Progenitor cell of endocrine pancreas (in vitro differentiated cells): ENCODE results near the gene DPYSL5. TPM values are rescaled to one million over a fixed set of nuclear protein-coding genes. Genes with fewer than 3 reads are reported as not detected.
A peak's percentile ranks its signal among the peaks of the same experiment; 100 is the strongest.

ENCODE experiments used
- DNase-seq: peaks from one replicate; pipeline ENCODE4 v3.0.0; 2021; ENCODE audit warnings: low spot score; ENCODE audit not compliant: unreplicated experiment
- H3K27ac Mint-ChIP-seq: 2 replicates; pipeline ENCODE4 v1.8.0; 2021; ENCODE audit warnings: mild to moderate bottlenecking, moderate library complexity, mixed read lengths
- H3K27me3 Mint-ChIP-seq: 2 replicates; pipeline ENCODE4 v1.8.0; 2021; ENCODE audit warnings: mixed read lengths
- H3K36me3 Mint-ChIP-seq: 2 replicates; pipeline ENCODE4 v1.8.0; 2022; ENCODE audit warnings: mixed read lengths; ENCODE audit not compliant: insufficient read depth
- H3K4me1 Mint-ChIP-seq: 2 replicates; pipeline ENCODE4 v1.8.0; 2021; ENCODE audit warnings: low read depth, mixed read lengths
- H3K4me3 Mint-ChIP-seq: 2 replicates; pipeline ENCODE4 v1.8.0; 2021; ENCODE audit warnings: low read depth, mild to moderate bottlenecking, moderate library complexity, mixed read lengths
- H3K9me3 Mint-ChIP-seq: 2 replicates; pipeline ENCODE4 v1.8.0; 2021; ENCODE audit warnings: low read depth, mixed read lengths
- CTCF ChIP-seq: fragments of 200-600 bp; sonication (generic); IDR thresholded peaks from one replicate; pipeline ENCODE4 v1.5.0; 2021; ENCODE audit warnings: antibody characterized with exemption, mild to moderate bottlenecking; ENCODE audit not compliant: unreplicated experiment
- total RNA-seq: library from RNA; stranded (reverse); gene quantifications from 2 replicates; pipeline ENCODE4 v1.2.1, GENCODE V29; 2021

Gene DPYSL5
- total RNA-seq, 1 donor from 2014 or later = 75.0 TPM

- Mint-ChIP-seq H3K4me3 (no peak overlapping the region), H3K27me3 (no peaks in the 10 kb centered on the region), H3K9me3 (no peaks in the 10 kb centered on the region), H3K27ac (peak overlapping the region; percentile 41), H3K4me1 (peaks cover 3% of the 10 kb centered on the region), H3K36me3 (peaks cover 1% of the 10 kb centered on the region)
- DNase-seq = no peak
- TF ChIP-seq CTCF = no peak
Observed at GRCh38 chr2:26873286-26873983, 25.5 kb downstream of the DPYSL5 start.

GRCh38 chr2:26874514-26874913 lies 26.6 kb downstream of the DPYSL5 start:
- Mint-ChIP-seq H3K4me3 (no peak overlapping the region), H3K36me3 (peaks cover 1% of the 10 kb centered on the region), H3K9me3 (no peaks in the 10 kb centered on the region), H3K4me1 (peaks cover 7% of the 10 kb centered on the region), H3K27me3 (no peaks in the 10 kb centered on the region), H3K27ac (no peak overlapping the region)
- no peak for DNase-seq
- TF ChIP-seq CTCF = no peak

- H3K27ac Mint-ChIP-seq = no peak overlapping the region
Observed at GRCh38 chr2:26875065-26875634, 27.2 kb downstream of the DPYSL5 start.

GRCh38 chr2:26875808-26876207 lies 27.9 kb downstream of the DPYSL5 start:
- Mint-ChIP-seq H3K4me3 (no peak overlapping the region), H3K4me1 (peaks cover 4% of the 10 kb centered on the region), H3K27me3 (no peaks in the 10 kb centered on the region), H3K36me3 (peaks cover 1% of the 10 kb centered on the region), H3K27ac (no peak overlapping the region), H3K9me3 (no peaks in the 10 kb centered on the region)
- DNase-seq = no peak
- no peak for TF ChIP-seq CTCF

More at GRCh38 chr2:26875065-26875634, 27.2 kb downstream of the DPYSL5 start:
- Mint-ChIP-seq H3K4me1 (peaks cover 7% of the 10 kb centered on the region), H3K36me3 (peaks cover 1% of the 10 kb centered on the region), H3K9me3 (no peaks in the 10 kb centered on the region), H3K27me3 (no peaks in the 10 kb centered on the region), H3K4me3 (no peak overlapping the region)
- TF ChIP-seq CTCF = no peak
- no peak for DNase-seq

- no peak overlapping the region for H3K27ac Mint-ChIP-seq
- H3K27me3 Mint-ChIP-seq = no peaks in the 10 kb centered on the region
- no peak for DNase-seq
- H3K4me3 Mint-ChIP-seq = no peak overlapping the region
- H3K4me1 Mint-ChIP-seq = peaks cover 4% of the 10 kb centered on the region
- peaks cover 1% of the 10 kb centered on the region for H3K36me3 Mint-ChIP-seq
- no peak for TF ChIP-seq CTCF
- no peaks in the 10 kb centered on the region for H3K9me3 Mint-ChIP-seq
Observed at GRCh38 chr2:26876260-26876659, 28.3 kb downstream of the DPYSL5 start.
